Smooth muscle cell (in vitro differentiated cells): ENCODE results near the gene ANKMY1. TPM values are rescaled to one million over a fixed set of nuclear protein-coding genes. Genes with fewer than 3 reads are reported as not detected.

Source experiments
- DNase-seq: peaks from one replicate; lab custom pipeline; 2025; ENCODE audit not compliant: unreplicated experiment; lab: John Stamatoyannopoulos, UW
- H2AFZ ChIP-seq: fragments of 200-600 bp; sonication (generic); 2 replicates; pipeline ENCODE4 v1.6.0; 2016; ENCODE audit warnings: antibody characterized with exemption, low read depth, mild to moderate bottlenecking
- H3F3A ChIP-seq: fragments of 200-600 bp; sonication (generic); 2 replicates; pipeline ENCODE4 v1.6.0; 2017; ENCODE audit warnings: antibody characterized with exemption, low read depth
- H3K27ac ChIP-seq: fragments of 200-600 bp; sonication (generic); 2 replicates; pipeline ENCODE4 v1.5.1; 2016; ENCODE audit warnings: low read depth, mild to moderate bottlenecking
- H3K27me3 ChIP-seq: fragments of 200-600 bp; sonication (generic); 2 replicates; pipeline ENCODE4 v1.6.1; 2016; ENCODE audit warnings: low read depth, mild to moderate bottlenecking
- H3K36me3 ChIP-seq: fragments of 200-600 bp; sonication (generic); 2 replicates; pipeline ENCODE4 v1.5.1; 2016; ENCODE audit warnings: low read depth
- H3K4me1 ChIP-seq: fragments of 200-600 bp; sonication (generic); 2 replicates; pipeline ENCODE4 v1.5.1; 2016; ENCODE audit warnings: low read depth
- H3K4me2 ChIP-seq: fragments of 200-600 bp; sonication (generic); 2 replicates; pipeline ENCODE4 v1.6.0; 2016; ENCODE audit warnings: mild to moderate bottlenecking
- H3K4me3 ChIP-seq: fragments of 200-600 bp; sonication (generic); 2 replicates; pipeline ENCODE4 v1.5.1; 2016; ENCODE audit warnings: mild to moderate bottlenecking
- H3K79me2 ChIP-seq: fragments of 200-600 bp; sonication (generic); 2 replicates; pipeline ENCODE4 v1.6.0; 2016; ENCODE audit warnings: low read depth, mild to moderate bottlenecking
- H3K9ac ChIP-seq: fragments of 200-600 bp; sonication (generic); 2 replicates; pipeline ENCODE4 v1.6.0; 2016; ENCODE audit warnings: low read depth
- H3K9me3 ChIP-seq: fragments of 200-600 bp; sonication (generic); replicated peaks from 2 replicates; pipeline ENCODE4 v1.5.1; 2016; ENCODE audit warnings: low read depth
- H4K20me1 ChIP-seq: fragments of 200-600 bp; sonication (generic); 2 replicates; pipeline ENCODE4 v1.6.0; 2016; ENCODE audit warnings: low read depth
- CTCF ChIP-seq: fragments of 200-600 bp; sonication (generic); IDR thresholded peaks from 2 replicates; pipeline ENCODE4 v1.5.1; 2017; ENCODE audit warnings: borderline replicate concordance, mild to moderate bottlenecking, antibody characterized with exemption; ENCODE audit not compliant: insufficient read depth, poor library complexity, severe bottlenecking
- WGBS: methylation state at CpG from one replicate; pipeline ENCODE4 v1.1.7; 2016; ENCODE audit warnings: low lambda C conversion rate; 5-methylcytosine and 5-hydroxymethylcytosine counted together
- polyA plus RNA-seq: library from polyadenylated mRNA; unstranded; fragments of >200 nt; fragmentation: Nextera tagmentation; extraction: Ambion mirVana; gene quantifications from 2 replicates; pipeline ENCODE4 v1.2.1, GENCODE V29; 2016
- total RNA-seq: library from RNA; depleted of rRNA; stranded (reverse); fragments of >200 nt; gene quantifications from 2 replicates; pipeline ENCODE4 v1.2.3, GENCODE V29; 2014

The ANKMY1 gene
- 3.4 and 8.7 TPM in 2 replicates for total RNA-seq
- polyA plus RNA-seq, result 5.6 and 6.4 TPM in 2 replicates

GRCh38 chr2:240557808-240558207, at the start of gene ANKMY1:
Gene ANKMY1 (minus strand): TSS chr2:240557988. CDS start chr2:240557335, 653 bp downstream.
- 5% methylated on average over 29 of the region's 47 CpGs for WGBS

GRCh38 chr2:240605867-240606743, 48.3 kb upstream of the ANKMY1 start:
- 91% methylated on average over 12 of the region's 12 CpGs for WGBS
- no peak for DNase-seq
- Histone ChIP-seq H3K79me2 (no peaks in the 10 kb centered on the region), H3K27ac (no peak overlapping the region), H3K4me3 (no peak overlapping the region), H3K4me2 (no peak overlapping the region), H3K9ac (no peak overlapping the region), H3F3A (no peaks in the 10 kb centered on the region), H3K9me3 (no peaks in the 10 kb centered on the region), H4K20me1 (no peaks in the 10 kb centered on the region), H3K27me3 (no peaks in the 10 kb centered on the region), H3K4me1 (no peaks in the 10 kb centered on the region), H2AFZ (no peak overlapping the region), H3K36me3 (no peaks in the 10 kb centered on the region)
- no peak for TF ChIP-seq CTCF

More at GRCh38 chr2:240557808-240558207, at the start of gene ANKMY1:
- Histone ChIP-seq H3K4me3 (peak within 1 kb of the TSS; percentile 62), H3K79me2 (peaks cover 17% of the 10 kb centered on the region), H3K4me2 (peak within 1 kb of the TSS; percentile 96), H2AFZ (no peak within 1 kb of the TSS), H3K27ac (no peak within 1 kb of the TSS), H3K9me3 (no peaks in the 10 kb centered on the region), H3K4me1 (peaks cover 13% of the 10 kb centered on the region), H3K27me3 (no peaks in the 10 kb centered on the region), H3F3A (peaks cover 14% of the 10 kb centered on the region), H3K9ac (peak within 1 kb of the TSS; percentile 32), H3K36me3 (no peaks in the 10 kb centered on the region), H4K20me1 (peaks cover 35% of the 10 kb centered on the region)
- TF ChIP-seq CTCF, result no peak
- peak; percentile 41 for DNase-seq

GRCh38 chr2:240604939-240605716, 47.3 kb upstream of the ANKMY1 start:
- DNase-seq, result no peak
- no peak overlapping the region for H2AFZ ChIP-seq
- no peaks in the 10 kb centered on the region for H3K4me1 ChIP-seq
- 92% methylated on average over 19 of the region's 19 CpGs for WGBS
- no peak overlapping the region for H3K27ac ChIP-seq
- no peaks in the 10 kb centered on the region for H3F3A ChIP-seq
- no peaks in the 10 kb centered on the region for H3K36me3 ChIP-seq
- no peaks in the 10 kb centered on the region for H4K20me1 ChIP-seq
- H3K79me2 ChIP-seq, result no peaks in the 10 kb centered on the region
- no peaks in the 10 kb centered on the region for H3K9me3 ChIP-seq
- H3K4me3 ChIP-seq, result no peak overlapping the region
- no peak overlapping the region for H3K9ac ChIP-seq
- no peaks in the 10 kb centered on the region for H3K27me3 ChIP-seq
- no peak overlapping the region for H3K4me2 ChIP-seq
- TF ChIP-seq CTCF, result no peak
